ENCODE measurements around the gene NFIB. TPM values are rescaled to one million over a fixed set of nuclear protein-coding genes. Genes with fewer than 3 reads are reported as not detected.

The NFIB gene
- total and polyA plus RNA-seq, 2 of the 8 experiments (the other 6 are each of a cell fraction or from before 2014, with no cell fraction given), result 2.6 to 13.1 TPM

- TF ChIP-seq ATF2 (IDR thresholded peaks at IDR 0.05; ENCODE audit: low read length) (no peak), CEBPB (IDR thresholded peaks at IDR 0.05; ENCODE audit: low read depth, low read length) (no peak)
These were observed 231.2 kb downstream of the NFIB start (continued) for GRCh38 chr9:14082732-14083131.
